Activated CD8-positive, alpha-beta memory T cell treated with anti-CD3 and anti-CD28 coated beads, Interleukin-2, amount 50 U/mL, for 1 hour (primary cell): ENCODE data around the gene ITPK1.

ENCODE experiments used
- DNase-seq: peaks from one replicate; pipeline ENCODE4 v3.0.0-alpha.2; 2020; ENCODE audit errors: extremely low read depth

ITPK1 gene

GRCh38 chr14:92970271-92970670 lies 145.5 kb downstream of the ITPK1 start:
- DNase-seq: no peak

GRCh38 chr14:92969871-92970270 lies 145.9 kb downstream of the ITPK1 start:
- no peak for DNase-seq

GRCh38 chr14:92969430-92969829 lies 146.3 kb downstream of the ITPK1 start:
- DNase-seq: no peak

- DNase-seq: no peak
These were observed 147.3 kb downstream of the ITPK1 start for GRCh38 chr14:92968291-92969020.

GRCh38 chr14:92967346-92967926 lies 148.3 kb downstream of the ITPK1 start:
- no peak for DNase-seq

GRCh38 chr14:92965281-92965680 lies 150.4 kb downstream of the ITPK1 start:
- no peak for DNase-seq

GRCh38 chr14:92964124-92965109 lies 151.3 kb downstream of the ITPK1 start:
- DNase-seq: no peak

- DNase-seq: no peak
These were observed 152.2 kb downstream of the ITPK1 start for GRCh38 chr14:92963301-92964123.

- DNase-seq: no peak
These were observed 153.0 kb downstream of the ITPK1 start for GRCh38 chr14:92962831-92963095.

GRCh38 chr14:92962031-92962830 lies 153.5 kb downstream of the ITPK1 start:
- DNase-seq: no peak

- DNase-seq: no peak
These were observed 154.2 kb downstream of the ITPK1 start for GRCh38 chr14:92961567-92961855.

- no peak for DNase-seq
These were observed 154.8 kb downstream of the ITPK1 start for GRCh38 chr14:92960706-92961566.

GRCh38 chr14:92959761-92960680 lies 155.7 kb downstream of the ITPK1 start:
- DNase-seq: no peak

- DNase-seq: no peak
These were observed 156.6 kb downstream of the ITPK1 start for GRCh38 chr14:92959189-92959531.

GRCh38 chr14:92958373-92959188 lies 157.1 kb downstream of the ITPK1 start:
- no peak for DNase-seq

- DNase-seq: no peak
These were observed 158.8 kb downstream of the ITPK1 start for GRCh38 chr14:92956961-92957360.

GRCh38 chr14:92955381-92955780 lies 160.3 kb downstream of the ITPK1 start:
- DNase-seq: no peak

- DNase-seq: no peak
These were observed 160.8 kb downstream of the ITPK1 start for GRCh38 chr14:92954933-92955332.
